ENCODE results near the gene GFY. TPM values are rescaled to one million over a fixed set of nuclear protein-coding genes. Genes with fewer than 3 reads are reported as not detected.

The GFY gene
- total and polyA plus RNA-seq, 9 of the 15 experiments (the other 6 are each of a cell fraction or from before 2014, with no cell fraction given), result 0.06 to 0.40 (median 0.19) TPM; not detected in 3

DNA sequence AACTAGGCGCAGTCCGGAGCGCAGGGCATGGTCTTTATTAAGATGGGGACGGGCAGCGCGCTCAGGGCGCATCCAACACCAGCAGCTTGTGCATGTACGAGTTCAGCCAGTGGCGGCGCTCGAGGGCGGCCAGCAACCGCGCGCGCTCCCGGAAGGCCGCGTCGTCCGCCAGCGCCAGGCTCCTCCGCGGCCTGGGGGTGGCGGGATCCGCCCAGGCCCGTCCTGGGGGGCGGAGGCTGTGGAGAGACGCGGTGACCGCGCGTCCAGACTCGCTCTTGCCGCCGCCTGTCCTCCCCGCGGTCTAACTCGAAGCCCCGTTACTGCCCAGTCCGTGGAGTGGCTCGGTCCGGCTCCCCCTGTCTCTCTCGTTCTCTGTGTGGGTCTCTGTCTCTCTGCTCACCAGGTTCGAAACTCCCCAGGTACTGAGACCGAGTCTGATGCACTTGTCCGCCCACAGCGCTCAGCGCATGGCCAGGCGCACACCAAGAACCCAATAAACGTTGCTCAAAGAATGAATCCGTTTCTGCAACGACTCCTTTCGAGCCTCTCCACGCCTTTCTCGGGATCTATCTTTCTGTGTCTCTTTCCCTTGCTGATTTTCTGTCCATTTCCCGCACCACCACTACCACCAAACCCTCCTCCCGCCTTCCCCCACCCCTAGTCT, 2.6 kb upstream of the GFY start (continued):
- TF ChIP-seq, protein P1, sequence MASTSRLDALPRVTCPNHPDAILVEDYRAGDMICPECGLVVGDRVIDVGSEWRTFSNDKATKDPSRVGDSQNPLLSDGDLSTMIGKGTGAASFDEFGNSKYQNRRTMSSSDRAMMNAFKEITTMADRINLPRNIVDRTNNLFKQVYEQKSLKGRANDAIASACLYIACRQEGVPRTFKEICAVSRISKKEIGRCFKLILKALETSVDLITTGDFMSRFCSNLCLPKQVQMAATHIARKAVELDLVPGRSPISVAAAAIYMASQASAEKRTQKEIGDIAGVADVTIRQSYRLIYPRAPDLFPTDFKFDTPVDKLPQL (IDR thresholded peaks at IDR 0.05; ENCODE audit: extremely low read depth, insufficient read length), result no peak
- TF ChIP-seq SNIP1 (IDR thresholded peaks at IDR 0.05; ENCODE audit: low read depth) (no peak), ESRRA (IDR thresholded peaks at IDR 0.05; ENCODE audit: borderline replicate concordance, low read depth) (peak; percentile 69), TAF1 (IDR thresholded peaks at IDR 0.05; ENCODE audit: control insufficient read depth, extremely low read depth, insufficient read depth, low read length, severe bottlenecking) (peak; percentile 27), ETS2 (tag; IDR thresholded peaks at IDR 0.05; ENCODE audit: borderline replicate concordance, poor library complexity, severe bottlenecking) (no peak), KHSRP (IDR thresholded peaks at IDR 0.05) (no peak), CBFA2T3 (IDR thresholded peaks at IDR 0.05) (no peak), CBFB (CRISPR knock-in tag; IDR thresholded peaks at IDR 0.05) (no peak), HDAC3 (IDR thresholded peaks at IDR 0.05; ENCODE audit: borderline replicate concordance, partially characterized antibody) (no peak), MYBL2 (IDR thresholded peaks at IDR 0.05; ENCODE audit: low read depth) (no peak), MYBL2 (CRISPR knock-in tag; IDR thresholded peaks at IDR 0.05; ENCODE audit: borderline replicate concordance) (no peak), HOMEZ (CRISPR knock-in tag; IDR thresholded peaks at IDR 0.05) (no peak), TEAD1 (CRISPR knock-in tag; IDR thresholded peaks at IDR 0.05) (peak in 1 of 2 experiments; percentile 83; a peak in 2 of 4 replicates), WHSC1 (IDR thresholded peaks at IDR 0.05; ENCODE audit: low read length) (no peak), SMARCB1 (IDR thresholded peaks at IDR 0.05; ENCODE audit: insufficient read length, low read depth) (no peak), ZNF77 (CRISPR knock-in tag; IDR thresholded peaks at IDR 0.05) (no peak), SRSF1 (IDR thresholded peaks at IDR 0.05; ENCODE audit: low read depth, low read length) (no peak), ZNF143 (CRISPR knock-in tag; IDR thresholded peaks at IDR 0.05) (no peak), POLR3G (IDR thresholded peaks at IDR 0.05; ENCODE audit: extremely low read depth, insufficient read length, insufficient replicate concordance) (no peak), GATAD2A (IDR thresholded peaks at IDR 0.05) (no peak), LEF1 (IDR thresholded peaks at IDR 0.05) (no peak)
- TF ChIP-seq, protein P2, sequence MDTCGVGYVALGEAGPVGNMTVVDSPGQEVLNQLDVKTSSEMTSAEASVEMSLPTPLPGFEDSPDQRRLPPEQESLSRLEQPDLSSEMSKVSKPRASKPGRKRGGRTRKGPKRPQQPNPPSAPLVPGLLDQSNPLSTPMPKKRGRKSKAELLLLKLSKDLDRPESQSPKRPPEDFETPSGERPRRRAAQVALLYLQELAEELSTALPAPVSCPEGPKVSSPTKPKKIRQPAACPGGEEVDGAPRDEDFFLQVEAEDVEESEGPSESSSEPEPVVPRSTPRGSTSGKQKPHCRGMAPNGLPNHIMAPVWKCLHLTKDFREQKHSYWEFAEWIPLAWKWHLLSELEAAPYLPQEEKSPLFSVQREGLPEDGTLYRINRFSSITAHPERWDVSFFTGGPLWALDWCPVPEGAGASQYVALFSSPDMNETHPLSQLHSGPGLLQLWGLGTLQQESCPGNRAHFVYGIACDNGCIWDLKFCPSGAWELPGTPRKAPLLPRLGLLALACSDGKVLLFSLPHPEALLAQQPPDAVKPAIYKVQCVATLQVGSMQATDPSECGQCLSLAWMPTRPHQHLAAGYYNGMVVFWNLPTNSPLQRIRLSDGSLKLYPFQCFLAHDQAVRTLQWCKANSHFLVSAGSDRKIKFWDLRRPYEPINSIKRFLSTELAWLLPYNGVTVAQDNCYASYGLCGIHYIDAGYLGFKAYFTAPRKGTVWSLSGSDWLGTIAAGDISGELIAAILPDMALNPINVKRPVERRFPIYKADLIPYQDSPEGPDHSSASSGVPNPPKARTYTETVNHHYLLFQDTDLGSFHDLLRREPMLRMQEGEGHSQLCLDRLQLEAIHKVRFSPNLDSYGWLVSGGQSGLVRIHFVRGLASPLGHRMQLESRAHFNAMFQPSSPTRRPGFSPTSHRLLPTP (IDR thresholded peaks at IDR 0.05; ENCODE audit: borderline replicate concordance, extremely low read depth, insufficient read length), result no peak
